MM.1S (cell line): ENCODE measurements around the gene SPDYE16.
"Not testable (repeated sequence)": the region's sequence is repeated elsewhere in the genome, so short reads cannot be mapped to it uniquely, and the experiment has no call there.

Source experiments
- EZH2 ChIP-seq: fragments of 300-600 bp; sonication (generic); optimal IDR thresholded peaks from 2 replicates; pipeline ENCODE3; 2017; ENCODE audit warnings: low read depth, mild to moderate bottlenecking, antibody characterized with exemption, low read length, mixed read lengths
- TF ChIP-seq, protein P1 (sequence below): fragments of 300-600 bp; sonication (generic); IDR thresholded peaks from 2 replicates; pipeline ENCODE4 v1.5.1; 2016; ENCODE audit warnings: antibody characterized with exemption, low read length, mixed read lengths

DNA sequence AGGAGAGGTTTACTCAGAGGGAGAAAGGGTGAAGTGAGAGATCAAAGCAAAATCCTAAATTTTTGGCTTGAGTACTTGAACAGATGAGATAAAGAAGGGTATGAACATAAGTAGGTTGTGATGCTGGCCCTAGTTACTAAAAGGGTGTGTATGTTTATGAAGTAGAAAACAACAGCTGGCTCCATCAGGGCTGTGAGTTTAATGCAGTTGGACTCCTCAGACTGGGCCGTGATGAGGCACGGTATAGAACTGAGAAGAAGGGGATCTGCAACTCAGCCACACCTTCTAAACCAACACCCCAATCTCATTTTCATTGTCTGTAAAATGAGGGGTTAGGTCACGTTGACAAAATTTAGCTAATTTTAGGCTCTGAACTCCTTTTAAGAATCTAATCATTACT is 29.2 kb upstream of the SPDYE16 start:
- TF ChIP-seq, protein P1, sequence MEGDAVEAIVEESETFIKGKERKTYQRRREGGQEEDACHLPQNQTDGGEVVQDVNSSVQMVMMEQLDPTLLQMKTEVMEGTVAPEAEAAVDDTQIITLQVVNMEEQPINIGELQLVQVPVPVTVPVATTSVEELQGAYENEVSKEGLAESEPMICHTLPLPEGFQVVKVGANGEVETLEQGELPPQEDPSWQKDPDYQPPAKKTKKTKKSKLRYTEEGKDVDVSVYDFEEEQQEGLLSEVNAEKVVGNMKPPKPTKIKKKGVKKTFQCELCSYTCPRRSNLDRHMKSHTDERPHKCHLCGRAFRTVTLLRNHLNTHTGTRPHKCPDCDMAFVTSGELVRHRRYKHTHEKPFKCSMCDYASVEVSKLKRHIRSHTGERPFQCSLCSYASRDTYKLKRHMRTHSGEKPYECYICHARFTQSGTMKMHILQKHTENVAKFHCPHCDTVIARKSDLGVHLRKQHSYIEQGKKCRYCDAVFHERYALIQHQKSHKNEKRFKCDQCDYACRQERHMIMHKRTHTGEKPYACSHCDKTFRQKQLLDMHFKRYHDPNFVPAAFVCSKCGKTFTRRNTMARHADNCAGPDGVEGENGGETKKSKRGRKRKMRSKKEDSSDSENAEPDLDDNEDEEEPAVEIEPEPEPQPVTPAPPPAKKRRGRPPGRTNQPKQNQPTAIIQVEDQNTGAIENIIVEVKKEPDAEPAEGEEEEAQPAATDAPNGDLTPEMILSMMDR = not testable (repeated sequence)
- not testable (repeated sequence) for TF ChIP-seq EZH2
